GM21717 (cell line): Measurements from ENCODE around the gene CHRNE.
"Not testable (repeated sequence)": the region's sequence is repeated elsewhere in the genome, so short reads cannot be mapped to it uniquely, and the experiment has no call there.

Experiments
- ATAC-seq: cut with Tn5 transposase; IDR thresholded peaks from one replicate; pipeline ENCODE4 v1.9.1; 2021; ENCODE audit warnings: mild to moderate bottlenecking, moderate library complexity; ENCODE audit not compliant: unreplicated experiment

CHRNE gene

DNA sequence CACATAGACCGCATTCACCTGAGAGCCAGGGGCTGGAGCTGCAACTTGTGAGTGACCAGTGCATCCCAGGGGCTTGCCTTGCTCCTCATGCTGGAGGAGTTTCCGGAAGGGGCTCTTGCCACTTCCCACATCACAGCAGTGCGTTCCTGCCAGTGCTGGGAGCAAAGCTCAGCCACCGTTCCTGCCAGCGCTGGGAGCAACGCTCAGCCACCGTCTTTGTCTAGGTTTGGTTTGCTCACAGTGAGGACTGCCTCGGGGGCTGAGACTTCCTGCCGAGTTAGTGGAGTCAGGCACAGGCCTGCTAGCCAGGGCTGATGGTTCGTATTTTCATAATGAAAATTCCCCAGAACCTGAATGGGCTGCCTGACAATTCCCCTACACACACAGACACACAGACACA, 5.4 kb upstream of the CHRNE start:
- ATAC-seq = no peak

DNA sequence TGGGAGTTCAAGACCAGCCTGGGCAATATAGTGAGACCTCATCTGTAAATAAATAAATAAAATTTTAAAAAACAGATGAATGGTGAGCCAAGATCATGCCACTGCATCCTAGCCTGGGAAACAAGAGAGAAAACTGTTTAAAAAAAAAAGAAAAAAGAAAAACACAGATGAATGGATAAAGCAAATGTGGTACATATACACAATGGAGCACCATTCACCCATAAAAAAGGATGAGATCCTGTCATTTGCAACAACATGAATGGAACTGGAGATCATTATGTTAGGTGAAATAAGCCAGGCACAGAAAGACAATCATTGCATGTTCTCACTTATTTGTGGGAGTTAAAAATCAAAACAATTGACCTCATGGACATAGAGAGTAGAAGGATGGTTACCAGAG, 3.7 kb upstream of the CHRNE start:
- ATAC-seq = not testable (repeated sequence)

DNA sequence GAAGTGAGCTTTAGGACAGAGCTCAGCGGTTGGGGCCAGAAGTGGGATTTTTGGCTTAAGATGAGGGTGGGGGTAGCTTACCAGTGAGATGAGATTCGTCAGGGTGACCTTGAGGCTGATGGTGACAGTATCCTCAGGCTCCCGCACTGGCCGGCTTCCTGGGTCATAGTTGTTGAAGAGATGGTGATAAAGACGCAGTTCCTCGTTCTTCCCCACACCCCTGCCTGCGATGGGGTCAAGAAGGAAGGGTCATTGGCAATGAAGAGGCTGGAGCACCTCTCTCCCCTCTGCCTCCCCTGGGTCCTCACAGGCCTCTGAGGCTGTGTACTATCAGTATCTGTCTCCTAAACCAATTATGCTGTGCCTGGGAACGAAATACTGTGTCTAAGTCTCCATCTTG, 358 bp downstream of the CHRNE start:
- ATAC-seq = no peak

DNA sequence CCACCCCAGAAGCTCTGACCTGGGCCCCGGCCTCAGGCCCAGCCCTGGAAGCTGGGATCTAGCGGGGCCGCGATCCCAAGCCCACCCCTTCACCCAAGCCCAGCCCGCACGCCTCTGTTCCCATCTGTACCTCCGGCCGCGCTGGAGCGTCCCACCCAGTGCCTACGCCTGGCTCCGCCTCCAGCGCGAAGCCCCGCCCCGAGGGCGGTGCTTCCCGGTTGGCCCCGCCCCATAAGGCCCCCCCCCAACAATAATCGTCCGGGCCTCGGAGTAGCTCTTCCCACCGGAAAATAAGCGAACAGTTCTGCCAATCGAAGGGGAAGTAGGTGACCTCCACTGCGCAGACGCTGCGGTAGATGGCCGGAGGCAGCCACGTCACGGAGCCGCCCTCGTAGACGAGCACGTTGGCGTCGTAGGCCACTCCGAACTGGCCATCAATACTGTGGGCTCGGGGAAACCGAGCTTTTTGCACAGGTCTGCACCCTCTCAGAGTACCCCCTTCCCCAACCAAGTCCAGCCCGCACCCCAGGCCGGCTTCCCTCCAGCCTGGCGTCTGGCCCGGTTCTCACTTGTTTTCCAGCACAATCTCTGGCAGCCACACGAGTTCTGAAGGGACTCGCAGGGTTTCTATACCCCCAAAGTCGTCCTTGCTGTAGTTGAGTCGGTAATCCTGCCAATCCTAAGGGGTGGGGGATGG, 1.1 kb downstream of the CHRNE start:
- ATAC-seq = no peak

DNA sequence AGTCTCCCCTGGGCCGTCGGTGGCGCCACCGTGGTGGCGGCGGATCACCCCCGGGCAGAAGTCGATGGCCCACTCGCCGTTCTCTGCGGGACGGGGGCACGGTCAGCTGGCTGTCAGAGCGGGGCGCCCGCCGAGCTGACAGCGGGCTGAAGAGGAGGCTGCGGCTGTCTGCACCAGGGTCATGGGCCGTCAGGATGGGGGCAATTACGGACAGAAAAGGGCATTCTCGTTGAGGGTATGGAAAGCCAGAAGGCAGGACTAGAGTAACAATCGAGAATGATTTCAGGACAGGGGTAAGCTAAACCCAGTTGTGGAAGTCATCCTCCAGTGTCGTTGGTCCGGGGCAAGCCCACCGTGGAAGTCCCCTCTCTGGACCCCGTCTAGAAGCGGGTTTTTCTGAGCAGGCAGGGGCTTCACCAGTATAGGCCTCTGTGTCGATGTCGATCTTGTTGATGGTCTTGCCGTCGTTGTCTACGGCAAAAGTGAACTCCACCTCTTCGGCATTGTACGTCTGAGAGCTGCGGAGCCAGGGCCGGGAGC, 1.7 kb downstream of the CHRNE start:
- no peak for ATAC-seq

DNA sequence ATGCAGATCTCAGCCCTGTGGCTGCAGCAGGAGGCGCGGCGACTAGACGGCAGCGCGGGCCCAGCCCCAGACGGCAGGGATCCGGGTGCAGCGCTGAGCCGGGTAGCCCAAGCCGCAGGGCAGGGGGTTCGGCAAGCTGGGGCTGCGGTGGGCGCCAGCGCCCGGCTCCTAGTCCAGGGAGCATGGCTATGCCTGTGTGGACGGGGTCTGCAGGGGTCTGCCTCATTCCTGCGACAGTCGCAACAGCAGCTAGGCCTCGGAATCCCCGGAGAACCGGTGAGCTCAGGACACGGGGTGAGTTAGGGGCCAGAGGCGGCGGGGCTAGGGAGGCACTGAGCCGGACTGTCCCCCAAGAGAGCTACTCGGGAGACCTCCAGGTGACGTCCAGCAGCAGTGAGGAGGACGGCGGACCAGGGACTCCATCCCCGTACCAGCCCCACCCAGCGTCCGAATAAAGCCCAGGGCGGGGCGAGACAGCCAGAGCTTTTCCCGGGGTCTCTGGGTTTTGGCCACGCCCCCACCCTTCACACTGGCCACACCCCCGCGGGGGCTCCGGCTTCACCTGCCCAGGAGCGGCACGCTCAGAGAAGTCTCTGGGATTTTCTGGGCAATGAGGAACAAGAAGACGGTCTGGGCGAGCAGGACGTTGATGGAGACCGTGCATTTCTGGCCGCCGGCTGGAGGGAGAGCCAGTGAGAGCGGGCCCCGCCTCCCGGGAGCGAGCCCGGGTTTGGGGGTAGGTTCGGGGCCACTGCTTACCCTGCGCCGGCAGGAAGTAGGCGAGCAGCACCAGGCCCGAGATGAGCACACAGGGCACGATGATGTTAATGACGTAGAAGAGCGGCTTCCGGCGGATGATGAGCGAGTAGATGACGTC, 2.4 kb downstream of the CHRNE start:
- no peak for ATAC-seq

DNA sequence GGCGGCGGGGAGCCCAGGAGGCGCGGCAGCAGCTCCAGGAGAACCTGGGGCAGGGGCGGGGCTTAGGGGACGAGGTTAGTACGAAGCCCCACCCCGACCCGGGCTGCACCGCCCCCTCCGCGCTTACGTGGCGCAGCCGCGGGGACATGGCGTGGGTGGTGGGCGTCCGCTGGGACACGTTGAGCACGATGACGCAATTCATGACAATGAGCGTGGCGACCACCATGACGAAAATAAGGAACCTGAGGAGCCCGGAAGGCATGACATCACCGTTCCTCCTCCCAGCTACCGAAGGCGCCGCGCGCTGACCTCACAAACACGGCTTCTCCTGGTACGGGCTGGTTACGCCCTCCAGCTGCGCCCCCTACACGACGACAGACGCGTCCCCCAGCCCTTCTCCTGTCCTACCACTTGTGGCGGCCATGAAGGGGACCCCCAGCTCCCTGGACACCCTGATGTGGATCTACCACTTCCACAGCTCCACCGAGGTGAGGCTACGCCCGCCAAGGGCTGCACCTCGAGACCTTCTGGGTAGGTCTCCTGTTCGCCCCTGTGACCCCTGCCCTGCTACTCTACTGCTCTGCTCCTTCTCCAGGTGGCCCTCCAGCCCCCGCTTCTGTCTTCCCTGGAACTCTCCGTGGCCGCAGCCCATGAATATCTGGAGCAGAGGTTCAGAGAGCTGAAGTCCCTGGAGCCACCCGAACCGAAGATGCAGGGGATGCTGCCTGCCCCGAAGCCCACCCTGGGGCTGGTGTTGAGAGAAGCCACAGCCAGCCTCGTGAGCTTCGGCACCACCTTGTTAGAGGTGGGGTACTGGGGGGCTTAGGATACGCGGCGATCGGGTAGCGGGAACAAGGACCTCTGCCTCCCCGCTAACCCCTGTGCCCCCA, 3.3 kb downstream of the CHRNE start, which contains the start of gene C17orf107:
Gene C17orf107 (plus strand): TSS at position 196 of the 890 bp plus-strand sequence. CDS start 227 bp downstream, at position 423.
- ATAC-seq = no peak

DNA sequence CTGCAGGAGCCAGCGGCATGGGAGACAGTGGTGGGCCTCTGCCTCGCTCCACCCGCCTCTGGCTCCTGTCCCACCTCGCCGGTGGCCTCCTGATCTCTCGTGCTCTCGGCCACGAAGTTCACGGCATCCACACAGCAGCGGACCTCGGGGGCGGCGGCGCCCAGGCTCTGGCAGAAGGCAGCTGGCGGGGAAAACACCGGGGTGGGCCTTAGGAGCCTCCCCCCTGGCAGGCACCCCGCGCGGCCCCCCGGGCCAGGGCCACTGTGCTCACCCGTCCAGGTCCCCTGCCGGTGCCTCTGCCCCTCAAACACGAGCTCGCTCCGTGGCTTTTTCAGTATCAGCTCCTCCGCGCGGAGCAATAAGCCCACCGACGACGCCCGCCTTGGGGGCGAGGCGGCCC, 4.0 kb downstream of the CHRNE start:
- no peak for ATAC-seq

DNA sequence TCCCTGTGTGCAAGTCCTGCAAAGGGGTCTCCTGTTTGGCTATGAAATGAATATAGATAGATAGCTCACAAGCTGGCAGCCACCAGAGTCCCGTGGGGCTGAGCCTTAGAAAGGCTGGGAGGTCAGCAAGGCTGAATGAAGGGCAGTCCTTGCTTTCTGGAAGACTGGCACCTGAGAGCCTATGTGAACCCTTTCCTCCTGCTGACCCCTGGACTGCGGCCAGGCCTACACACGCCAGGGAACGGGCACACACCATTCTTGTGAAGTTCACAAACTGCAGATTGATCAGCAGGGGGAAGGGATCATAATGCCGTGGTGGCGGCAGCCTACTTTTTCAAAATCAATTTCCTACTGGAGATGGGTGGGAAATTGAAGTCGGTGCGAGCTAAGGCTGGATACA, 4.5 kb downstream of the CHRNE start:
- no peak for ATAC-seq

DNA sequence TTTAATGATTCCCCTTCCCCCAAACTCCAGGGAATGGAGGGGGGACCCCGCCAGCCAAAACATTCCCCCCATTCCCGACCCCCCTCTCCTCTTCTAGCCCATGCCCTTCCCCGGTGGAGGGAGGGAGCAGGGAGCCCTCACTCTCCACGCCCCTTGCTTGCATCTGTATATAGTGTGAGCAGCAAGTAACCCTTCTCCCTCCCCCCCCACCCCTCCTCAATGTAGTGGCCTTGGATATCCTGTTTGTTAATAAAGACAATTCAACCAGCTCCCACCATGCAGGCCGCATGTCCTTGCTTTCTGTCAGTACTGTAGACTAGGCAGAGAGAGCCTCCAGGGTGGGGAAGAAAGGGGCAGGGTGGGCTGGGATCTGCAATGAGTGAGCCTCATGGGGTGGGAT, 5.1 kb downstream of the CHRNE start:
- no peak for ATAC-seq

DNA sequence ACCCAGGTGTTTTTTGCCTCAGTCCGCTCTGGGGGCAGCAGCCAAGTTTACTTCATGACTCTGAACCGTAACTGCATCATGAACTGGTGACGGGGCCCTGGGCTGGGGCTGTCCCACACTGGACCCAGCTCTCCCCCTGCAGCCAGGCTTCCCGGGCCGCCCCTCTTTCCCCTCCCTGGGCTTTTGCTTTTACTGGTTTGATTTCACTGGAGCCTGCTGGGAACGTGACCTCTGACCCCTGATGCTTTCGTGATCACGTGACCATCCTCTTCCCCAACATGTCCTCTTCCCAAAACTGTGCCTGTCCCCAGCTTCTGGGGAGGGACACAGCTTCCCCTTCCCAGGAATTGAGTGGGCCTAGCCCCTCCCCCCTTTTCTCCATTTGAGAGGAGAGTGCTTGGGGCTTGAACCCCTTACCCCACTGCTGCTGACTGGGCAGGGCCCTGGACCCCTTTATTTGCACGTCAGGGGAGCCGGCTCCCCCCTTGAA, 5.7 kb downstream of the CHRNE start:
- ATAC-seq = no peak

DNA sequence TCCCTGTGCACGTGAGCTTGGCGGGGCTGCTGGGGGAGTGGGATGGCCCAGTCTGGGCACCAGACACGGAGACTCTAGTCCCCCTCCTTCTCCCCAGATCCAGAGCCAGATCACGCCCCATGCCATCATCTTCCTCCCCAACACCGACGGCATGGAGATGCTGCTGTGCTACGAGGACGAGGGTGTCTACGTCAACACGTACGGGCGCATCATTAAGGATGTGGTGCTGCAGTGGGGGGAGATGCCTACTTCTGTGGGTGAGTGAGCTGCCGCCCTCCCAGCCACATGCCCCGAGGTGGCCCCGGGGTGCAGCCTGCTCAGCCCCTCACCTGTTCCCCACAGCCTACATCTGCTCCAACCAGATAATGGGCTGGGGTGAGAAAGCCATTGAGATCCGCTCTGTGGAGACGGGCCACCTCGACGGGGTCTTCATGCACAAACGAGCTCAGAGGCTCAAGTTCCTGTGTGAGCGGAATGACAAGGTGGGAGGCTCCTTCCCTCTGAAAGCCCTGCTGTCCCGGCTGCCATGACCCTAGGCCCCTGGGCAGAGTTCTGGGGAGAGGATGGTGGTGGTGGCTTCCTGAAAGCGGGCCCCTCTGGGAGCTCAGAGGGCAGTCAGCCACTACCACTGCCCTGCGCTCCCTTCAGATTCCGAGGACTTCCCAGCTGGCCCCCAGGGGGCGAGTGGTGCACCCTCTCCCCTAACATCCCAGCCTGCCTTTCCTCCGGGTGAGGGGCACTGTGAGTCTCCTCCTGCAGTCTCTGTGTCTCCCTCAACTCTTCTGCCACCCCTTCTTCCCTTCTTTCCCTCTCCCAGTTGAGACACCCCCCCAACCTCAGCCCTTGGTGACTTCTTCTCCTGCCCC, 6.3 kb downstream of the CHRNE start:
- no peak for ATAC-seq

DNA sequence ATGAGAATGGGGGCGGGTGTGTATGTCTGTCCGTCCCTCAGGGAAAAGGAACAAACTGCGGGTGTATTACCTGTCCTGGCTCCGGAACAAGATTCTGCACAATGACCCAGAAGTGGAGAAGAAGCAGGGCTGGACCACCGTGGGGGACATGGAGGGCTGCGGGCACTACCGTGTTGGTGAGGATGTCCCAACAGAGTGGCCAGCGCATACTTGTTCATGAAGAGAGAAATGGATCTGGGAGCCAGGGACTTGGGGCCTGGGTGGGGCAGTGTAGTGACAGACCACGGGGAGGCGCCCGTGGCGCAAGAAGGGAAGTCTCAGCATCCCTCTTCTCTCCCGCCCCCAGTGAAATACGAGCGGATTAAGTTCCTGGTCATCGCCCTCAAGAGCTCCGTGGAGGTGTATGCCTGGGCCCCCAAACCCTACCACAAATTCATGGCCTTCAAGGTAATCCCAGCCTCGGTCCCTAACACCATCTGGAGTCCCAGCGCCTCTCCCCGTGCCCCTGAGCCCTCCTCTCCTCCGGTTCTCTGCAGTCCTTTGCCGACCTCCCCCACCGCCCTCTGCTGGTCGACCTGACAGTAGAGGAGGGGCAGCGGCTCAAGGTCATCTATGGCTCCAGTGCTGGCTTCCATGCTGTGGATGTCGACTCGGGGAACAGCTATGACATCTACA, 7.1 kb downstream of the CHRNE start:
- no peak for ATAC-seq

DNA sequence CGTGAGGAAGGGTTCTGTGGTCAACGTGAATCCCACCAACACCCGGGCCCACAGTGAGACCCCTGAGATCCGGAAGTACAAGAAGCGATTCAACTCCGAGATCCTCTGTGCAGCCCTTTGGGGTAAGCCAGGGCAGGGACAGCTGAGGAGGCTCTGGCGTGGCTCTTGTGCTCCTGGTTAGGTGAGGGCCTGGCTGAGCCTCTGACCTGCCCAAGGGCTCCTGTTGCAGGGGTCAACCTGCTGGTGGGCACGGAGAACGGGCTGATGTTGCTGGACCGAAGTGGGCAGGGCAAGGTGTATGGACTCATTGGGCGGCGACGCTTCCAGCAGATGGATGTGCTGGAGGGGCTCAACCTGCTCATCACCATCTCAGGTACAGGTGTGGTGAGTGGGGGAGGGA, 7.8 kb downstream of the CHRNE start:
- ATAC-seq = no peak

DNA sequence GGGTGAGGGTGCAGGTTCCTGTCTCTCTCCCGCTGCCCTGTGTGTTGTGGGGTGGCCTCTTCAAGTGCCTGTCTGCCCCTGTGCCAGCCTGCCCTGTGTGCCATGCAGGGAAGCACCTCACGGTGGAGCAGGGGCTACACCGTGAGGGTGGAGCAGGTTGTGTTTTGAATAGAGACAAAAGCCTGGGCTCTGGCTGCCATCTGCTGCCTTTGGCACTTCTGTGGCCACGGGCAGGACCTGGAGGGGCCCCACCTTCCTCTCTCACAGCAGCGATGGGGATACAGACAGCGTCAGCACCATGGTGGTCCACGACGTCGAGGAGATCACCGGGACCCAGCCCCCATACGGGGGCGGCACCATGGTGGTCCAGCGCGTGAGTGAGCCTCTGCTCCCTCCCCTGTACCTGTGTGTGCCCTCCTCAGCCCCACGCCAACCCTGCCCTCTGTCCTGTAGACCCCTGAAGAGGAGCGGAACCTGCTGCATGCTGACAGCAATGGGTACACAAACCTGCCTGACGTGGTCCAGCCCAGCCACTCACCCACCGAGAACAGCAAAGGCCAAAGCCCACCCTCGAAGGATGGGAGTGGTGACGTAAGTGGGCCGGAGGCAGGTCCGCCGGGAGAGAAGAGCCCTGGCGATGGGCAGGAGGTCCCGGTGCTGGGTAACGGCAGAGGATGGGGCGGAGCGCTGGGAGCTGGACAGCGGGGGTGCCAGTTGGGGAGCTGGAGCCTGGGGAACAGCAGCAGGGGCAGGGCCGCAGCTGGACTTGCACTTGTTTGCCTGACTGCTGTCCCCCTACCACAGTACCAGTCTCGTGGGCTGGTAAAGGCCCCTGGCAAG, 9.0 kb downstream of the CHRNE start:
- no peak for ATAC-seq

DNA sequence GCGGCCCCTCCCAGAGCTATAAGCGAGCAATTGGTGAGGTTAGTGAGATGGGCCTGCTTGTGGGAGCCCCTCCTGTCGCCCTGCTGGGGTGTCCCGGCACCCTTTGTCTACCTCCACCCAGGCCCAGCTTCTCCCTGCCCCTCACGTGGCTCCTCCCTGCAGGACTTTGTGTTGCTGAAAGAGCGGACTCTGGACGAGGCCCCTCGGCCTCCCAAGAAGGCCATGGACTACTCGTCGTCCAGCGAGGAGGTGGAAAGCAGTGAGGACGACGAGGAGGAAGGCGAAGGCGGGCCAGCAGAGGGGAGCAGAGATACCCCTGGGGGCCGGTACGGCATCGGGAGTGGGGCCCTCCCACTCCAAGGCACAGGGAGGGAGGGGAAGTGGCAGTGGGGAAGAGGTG, 9.6 kb downstream of the CHRNE start:
- no peak for ATAC-seq

DNA sequence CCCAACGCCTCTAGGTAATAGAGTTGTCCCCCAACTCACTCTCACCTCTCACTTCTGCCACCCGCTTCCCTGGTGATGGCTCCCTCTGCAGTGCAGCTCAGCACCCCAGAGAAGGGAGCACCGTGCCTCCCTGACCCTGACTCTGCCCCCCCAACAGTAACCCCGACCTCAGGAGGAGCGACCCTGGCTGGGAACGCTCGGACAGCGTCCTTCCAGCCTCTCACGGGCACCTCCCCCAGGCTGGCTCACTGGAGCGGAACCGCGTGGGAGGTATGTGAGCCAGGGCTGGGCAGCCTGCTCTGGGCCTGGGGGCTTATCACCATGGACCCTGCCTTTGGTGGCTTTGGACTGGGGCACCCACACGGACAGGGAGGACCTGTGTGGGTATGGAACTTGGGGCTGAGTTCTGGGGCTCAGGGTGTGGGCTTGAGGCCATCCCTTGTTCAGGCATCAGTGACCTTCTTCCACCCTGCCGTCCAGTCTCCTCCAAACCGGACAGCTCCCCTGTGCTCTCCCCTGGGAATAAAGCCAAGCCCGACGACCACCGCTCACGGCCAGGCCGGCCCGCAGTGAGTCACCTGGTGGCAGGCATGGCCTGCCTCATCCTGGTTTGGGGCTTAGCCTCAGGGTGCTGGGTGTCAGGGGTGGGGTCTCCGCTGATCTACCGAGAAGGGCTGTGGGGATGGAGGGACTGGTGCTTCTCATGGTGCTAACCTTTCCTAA, 10.2 kb downstream of the CHRNE start:
- no peak for ATAC-seq
